ENCODE results near the gene IL17F.
"Not testable (repeated sequence)": the region's sequence is repeated elsewhere in the genome, so short reads cannot be mapped to it uniquely, and the experiment has no call there.

Gene IL17F

GRCh38 chr6:52243282-52243893, 912 bp downstream of the IL17F start:
- DNase-seq = no peak

DNA sequence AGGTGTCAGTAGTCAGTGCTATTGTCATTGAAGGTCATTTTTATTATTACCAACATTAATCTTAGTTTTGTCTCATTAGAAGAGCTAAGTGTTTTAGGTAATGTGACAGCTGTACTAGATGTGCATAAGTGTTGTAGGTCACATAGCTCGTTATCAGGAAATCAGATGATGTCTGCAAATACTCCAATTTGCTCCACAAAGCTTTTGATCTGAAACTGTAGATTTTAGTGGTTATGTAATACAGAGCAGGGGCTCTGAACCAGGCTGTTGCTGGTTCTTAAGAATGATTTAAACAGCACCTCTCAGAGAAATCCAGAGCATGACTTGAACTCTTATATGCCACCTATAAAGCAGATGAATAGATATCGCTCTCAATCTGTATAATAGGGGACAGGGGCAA, 2.5 kb downstream of the IL17F start:
- no peak for DNase-seq

GRCh38 chr6:52233975-52234823, 10.1 kb downstream of the IL17F start:
- peak; percentile 10 for DNase-seq

DNA sequence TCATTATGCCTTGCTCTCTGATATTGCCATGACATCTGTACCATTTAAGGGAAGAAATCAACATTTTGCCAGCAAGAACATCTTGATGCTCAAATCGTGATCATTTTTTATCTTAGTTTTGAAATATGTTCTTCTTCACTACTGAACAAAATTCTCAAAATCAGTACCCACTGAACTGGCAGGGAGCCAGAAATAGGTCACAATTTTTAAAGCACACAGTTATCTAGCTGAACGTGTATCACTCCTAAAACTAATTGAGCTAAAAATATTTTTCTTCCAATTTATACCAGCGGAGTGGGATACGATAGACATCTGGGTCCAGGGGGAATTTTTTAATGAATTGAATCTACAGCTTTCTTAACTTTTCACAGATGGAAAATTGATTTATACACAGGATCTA, 11.3 kb downstream of the IL17F start:
- DNase-seq = no peak

DNA sequence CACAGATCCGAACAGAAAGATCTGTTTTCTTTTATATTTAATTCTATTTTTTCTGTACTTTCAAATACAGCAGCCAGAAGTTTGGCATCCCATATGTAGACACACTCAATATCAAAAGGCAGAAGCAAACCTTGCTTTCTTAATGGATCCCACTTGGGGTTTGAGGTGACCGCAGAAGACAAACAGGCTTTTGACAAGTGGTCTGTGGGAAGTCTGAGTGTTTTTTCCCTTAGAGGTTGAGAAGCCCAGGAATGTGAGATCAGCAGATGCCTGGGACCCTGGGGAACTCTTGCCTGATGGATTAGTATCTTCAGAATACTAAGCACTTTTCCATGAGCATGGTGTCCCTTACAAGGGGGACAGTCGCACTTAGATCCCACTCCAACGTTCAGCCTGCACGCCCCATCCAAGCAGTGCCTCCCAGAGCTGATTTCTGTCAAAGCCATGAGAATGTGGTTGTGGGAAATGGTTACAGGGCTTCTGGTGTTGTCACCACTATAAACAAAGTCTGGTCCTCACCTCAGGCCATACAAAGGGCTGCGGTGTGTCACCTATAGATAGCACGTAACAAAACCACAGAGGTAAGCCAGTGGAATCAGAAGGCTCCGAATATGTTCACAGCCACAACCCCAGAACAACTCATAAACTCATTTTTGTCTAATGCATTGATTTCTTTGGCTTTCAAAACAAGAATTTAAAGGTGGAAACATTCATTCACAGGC, 12.7 kb downstream of the IL17F start:
- no peak for DNase-seq

- DNase-seq = no peak
Observed at GRCh38 chr6:52230685-52231084, 13.6 kb downstream of the IL17F start.

GRCh38 chr6:52227495-52227894, 16.8 kb downstream of the IL17F start:
- no peak for DNase-seq

DNA sequence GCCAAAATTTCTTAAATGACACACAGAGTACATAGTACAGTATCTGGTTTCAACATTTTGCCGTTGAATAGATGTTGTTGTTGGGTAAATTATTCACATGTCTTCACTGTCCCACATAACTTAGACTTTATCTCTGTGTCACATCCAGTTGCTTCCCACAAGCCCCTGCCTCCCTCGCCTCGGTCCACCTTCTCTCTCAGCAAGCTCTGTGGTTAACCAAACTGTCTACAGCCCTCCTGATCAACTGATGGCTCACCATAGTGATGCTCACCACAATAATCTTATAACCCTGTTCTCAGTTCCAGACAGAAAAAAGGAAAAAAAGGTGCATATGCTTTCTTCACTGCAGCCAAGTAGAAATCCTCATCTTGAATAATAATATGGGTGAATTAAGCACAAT, 23.0 kb downstream of the IL17F start:
- DNase-seq = no peak

GRCh38 chr6:52217761-52218160, 26.5 kb downstream of the IL17F start:
- no peak for DNase-seq

DNA sequence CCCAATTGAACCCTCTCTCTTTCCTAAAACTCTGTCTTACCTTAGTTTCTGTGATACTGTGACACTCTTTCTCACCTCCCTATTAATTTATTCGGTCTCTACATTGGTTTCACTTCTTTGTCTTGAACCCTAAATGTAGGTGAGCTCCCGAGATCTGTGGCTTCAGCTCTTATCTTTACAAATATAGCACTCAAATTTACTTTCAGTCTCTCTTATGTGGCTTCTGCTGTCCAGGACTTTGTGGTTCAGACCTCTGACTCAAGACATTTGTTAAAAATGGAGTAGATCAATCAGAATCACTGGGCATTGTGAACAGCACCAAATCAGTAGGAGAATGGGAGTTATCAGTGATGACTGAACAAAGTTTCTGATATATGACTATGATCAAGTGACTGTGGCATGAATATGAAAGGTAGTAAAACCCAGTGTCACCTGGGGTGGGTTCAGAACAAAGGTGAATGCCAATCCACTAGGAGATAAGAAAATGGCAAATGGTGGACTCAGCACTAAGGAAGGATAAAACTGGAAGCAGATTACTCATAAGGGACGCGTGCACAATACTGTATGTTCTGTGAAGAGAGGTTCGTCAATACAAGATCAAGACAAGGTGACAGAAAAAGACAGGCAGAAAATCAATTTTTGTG, 27.2 kb downstream of the IL17F start:
- no peak for DNase-seq

GRCh38 chr6:52215787-52216186, 28.5 kb downstream of the IL17F start:
- no peak for DNase-seq

DNA sequence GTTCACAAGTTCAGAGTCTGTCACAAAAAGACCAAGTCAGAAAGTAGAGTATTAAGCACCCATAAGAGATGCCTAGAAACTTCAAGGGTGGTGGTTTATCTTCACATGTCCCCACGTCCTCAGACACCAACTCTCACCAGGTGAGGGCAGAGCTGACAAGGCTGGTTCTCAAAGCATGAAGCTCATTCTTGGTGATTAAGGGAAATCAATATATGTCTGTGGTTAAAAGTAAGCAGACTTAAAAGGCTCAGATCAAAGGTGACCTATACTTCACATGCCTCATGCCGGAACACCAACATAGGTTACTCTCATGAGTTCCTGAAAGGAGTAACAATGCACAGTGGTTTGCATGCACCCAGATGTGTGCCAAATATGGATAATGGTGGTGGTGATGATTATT, 31.2 kb downstream of the IL17F start:
- no peak for DNase-seq

GRCh38 chr6:52210227-52210626, 34.1 kb downstream of the IL17F start:
- DNase-seq = no peak

DNA sequence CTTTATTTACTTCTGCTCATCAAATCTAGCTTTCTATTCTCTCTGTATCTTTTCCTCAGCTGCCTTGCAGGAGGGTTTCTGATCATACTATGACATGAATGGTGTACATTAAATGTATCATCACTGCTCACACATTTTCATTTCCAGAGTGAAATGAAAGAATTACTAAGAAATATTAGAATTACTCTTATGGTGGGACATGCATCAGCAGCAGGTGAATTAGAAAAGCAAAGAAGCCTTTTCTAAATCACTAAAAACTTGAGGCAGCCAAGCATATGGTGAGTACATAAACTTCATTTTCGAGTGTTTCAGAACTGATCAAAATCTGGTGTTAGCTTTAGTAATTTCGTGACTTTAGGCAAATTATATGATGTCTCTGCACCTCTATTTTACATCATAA, 34.5 kb downstream of the IL17F start:
- no peak for DNase-seq

- DNase-seq = no peak
Observed at GRCh38 chr6:52208612-52209011, 35.7 kb downstream of the IL17F start.

DNA sequence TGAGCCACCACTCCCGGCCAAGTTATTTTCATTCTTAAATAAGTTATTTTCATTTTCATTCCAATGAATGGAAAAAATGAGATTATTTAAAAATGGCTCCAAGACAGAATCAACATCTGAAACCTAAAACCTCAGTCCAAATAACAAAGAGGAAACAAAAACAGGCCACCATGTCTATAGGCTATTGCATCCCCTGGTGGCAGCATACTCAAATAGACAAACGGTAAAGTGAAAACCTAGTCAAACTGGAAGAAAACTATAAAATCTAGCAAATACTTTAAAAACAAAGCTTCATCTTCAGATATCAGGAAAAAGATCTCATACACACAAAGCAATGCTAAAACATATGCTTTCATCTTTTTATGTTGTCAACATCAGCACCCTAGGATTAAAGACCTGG, 37.2 kb downstream of the IL17F start:
- no peak for DNase-seq

DNA sequence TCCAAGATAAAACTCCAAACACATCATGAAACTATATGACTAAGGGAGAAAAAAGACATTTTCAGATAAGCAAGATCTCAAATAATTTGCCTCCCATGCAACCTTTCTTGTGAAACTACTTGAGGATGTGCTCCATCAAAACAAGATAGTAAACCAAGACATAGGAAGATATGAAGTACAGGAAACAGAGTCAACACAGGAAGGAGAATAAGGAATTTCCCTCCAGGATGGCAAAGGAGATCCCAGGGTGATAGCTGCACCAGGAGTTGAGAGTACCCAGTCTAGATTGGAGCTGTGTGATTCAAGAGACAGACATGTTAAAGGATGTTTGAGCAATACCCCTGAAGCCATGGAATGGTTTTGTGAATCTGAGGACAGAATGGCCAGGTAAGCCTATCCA, 42.8 kb downstream of the IL17F start:
- no peak for DNase-seq

GRCh38 chr6:52201046-52201445, 43.3 kb downstream of the IL17F start:
- DNase-seq = no peak

DNA sequence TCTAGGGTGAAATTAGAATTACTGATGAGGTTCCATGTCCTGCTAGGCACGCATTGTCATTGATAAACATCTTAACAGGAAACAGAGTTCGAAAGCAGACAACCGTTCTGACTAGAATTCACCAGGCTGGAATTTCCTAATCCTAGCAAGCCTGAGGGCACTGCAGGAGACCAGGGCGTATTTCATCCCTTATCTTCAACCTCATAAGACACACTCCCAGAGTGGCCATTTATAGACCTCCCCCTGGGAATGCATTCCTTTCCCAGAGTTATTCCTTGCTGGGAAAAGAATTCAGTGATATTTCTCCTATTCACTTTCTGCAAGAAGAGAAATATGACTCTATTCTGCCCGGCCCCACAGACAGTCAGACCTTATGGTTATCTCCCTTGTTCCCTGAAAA, 44.2 kb downstream of the IL17F start:
- not testable (repeated sequence) for DNase-seq

DNA sequence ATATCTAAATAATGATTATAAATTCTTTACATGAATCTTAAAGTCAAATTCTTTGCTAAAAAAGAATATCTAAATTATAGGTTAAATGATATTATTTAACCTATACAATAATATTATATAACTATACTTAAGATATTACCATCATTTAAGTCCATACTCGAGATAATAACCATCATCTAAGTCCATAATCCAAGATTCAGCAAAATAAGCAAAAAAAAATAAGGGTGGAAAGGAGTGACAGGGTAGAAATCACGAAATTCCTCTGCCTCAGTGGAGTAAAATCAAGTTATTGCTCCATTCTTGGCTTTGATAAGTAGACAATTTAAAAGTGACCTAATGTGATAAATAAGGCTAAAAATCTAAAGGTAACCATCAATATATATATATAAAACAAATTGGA, 48.4 kb downstream of the IL17F start:
- DNase-seq = no peak

- no peak for DNase-seq
Observed at GRCh38 chr6:52191824-52192223, 52.5 kb downstream of the IL17F start.

DNA sequence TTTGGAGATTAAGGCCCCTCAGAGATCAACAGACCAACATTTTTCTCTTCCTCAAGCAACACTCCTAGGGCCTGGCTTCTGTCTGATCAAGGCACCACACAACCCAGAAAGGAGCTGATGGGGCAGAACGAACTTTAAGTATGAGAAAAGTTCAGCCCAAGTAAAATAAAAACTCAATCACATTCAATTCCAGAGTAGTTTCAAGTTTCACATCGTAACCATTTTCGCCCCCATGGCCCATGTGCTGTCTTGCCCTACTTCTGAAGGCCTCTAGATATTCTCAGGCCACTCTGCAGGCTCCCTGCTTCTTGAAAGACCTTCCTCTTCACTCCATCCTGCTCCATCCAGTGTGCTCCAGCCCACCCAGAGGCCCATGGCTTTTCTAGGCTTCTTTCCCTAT, 53.9 kb downstream of the IL17F start:
- no peak for DNase-seq

- DNase-seq = no peak
Observed at GRCh38 chr6:52189974-52190373, 54.3 kb downstream of the IL17F start.

DNA sequence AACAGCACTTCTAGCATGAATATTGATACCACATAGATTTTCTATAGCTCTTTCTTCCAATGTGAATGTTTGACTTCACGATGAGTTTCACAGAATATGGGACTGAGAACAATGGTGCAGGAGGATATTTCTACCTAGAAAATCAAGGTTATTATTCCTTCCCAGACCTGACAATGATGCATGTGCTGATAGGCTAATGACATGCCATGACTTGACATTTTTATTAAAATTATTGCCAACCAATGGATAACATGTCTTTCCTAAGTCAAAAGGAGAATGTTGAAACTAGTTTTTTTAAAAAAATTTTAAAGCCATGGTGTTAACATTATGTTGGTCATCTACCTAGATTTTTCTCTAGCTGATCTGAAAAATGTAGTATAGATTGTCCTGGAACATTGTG, 57.2 kb downstream of the IL17F start:
- DNase-seq = no peak
